NT2/D1 (cell line): Measurements from ENCODE around the gene SFI1.

Experiments used
- SUZ12 ChIP-seq: IDR thresholded peaks from 2 replicates; pipeline ENCODE4 v1.6.1; 2011; ENCODE audit not compliant: insufficient read length, insufficient read depth; ENCODE audit errors: extremely low read depth
- YY1 ChIP-seq: IDR thresholded peaks from 2 replicates; pipeline ENCODE4 v1.6.1; 2011; ENCODE audit not compliant: insufficient read length, insufficient read depth
- ZNF274 ChIP-seq: IDR thresholded peaks from 2 replicates; pipeline ENCODE4 v1.6.1; 2011; ENCODE audit warnings: mild to moderate bottlenecking, low read depth, low read length

GRCh38 chr22:31530823-31531195, 34.5 kb downstream of the SFI1 start:
- TF ChIP-seq SUZ12 (no peak), ZNF274 (no peak), YY1 (no peak)
